VCaP (cell line): ENCODE data around the gene CD44.

Experiments used
- H3K27ac ChIP-seq: fragments of 450-650 bp; 2 replicates; pipeline ENCODE4 v1.5.1; 2017
- CTCF ChIP-seq: fragments of 450-650 bp; conservative IDR thresholded peaks from 2 replicates; pipeline ENCODE4 v1.5.1; 2017; ENCODE audit warnings: mild to moderate bottlenecking, moderate library complexity

CD44 gene

DNA sequence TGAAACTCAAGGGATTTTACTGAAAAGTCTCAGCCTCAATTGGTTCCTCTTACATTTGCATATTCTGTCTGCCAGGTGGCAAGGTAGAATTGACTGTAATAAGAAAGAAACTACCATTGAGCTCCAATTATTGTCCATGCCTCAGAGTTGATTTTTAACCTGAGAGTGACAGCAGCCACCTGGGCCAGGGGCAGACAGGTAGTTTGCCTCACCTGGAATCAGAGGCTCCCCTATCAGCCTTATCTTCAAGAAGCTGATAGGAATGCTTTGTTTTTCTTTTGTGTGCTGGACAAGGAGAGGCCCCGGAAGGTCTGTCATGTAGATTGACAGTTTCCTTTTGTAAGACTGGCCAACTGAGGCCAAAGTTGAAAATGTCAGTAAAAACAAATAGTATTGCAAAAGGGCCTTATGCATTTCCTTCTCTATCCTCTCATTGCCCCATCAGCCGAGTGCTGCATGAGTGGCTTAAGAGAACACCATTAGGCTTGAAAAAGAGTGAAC is 34.1 kb downstream of the CD44 start:
- TF ChIP-seq CTCF = no peak
- no peak overlapping the region for H3K27ac ChIP-seq

DNA sequence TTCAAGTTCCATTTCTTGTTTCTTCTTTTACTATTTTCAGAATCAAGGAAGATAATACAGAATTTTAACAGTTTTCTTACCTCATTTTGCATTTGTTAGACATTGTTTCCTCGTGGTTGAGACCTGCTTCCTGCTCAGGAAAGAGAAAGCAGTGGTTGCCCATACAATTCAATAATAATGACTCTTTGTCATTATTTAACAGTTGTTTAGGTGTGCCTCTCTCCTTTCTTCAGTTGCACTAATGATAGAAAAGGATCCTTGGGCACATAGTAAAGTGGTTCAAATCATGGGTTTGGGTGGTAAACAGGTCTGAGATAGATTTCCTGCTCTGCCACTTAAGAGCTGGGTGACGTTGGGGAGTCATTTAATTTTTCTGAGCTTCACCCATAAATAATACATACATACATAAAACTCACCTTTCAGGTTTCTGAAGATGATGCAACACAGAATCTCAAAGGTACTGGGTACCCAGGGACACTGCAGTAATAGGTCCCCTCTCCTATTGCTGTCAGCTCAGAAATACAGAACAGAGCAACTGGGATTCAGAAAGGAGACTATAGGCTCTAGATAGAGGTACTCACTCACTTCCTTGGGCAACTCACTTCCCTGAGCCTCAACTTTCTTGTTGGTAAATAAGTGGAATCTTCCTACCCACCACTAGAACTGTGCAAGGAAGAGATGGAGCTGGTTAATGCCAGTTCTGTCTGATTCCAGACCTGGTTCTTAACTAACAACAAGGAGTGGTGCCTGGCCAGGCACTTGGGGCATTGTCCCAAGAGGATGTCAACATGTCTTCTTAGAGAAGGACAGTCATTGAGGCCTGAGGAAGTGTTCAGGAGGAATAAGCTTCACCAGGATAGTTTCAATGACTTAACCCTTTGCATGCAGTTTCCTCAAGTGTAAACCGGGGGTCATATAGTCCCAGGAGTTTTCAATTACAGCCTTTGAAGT is 34.9 kb downstream of the CD44 start:
- no peak overlapping the region for H3K27ac ChIP-seq

GRCh38 chr11:35174666-35175065 is 35.7 kb downstream of the CD44 start:
- H3K27ac ChIP-seq = no peak overlapping the region
- TF ChIP-seq CTCF = no peak

More for the DNA sequence above, 34.9 kb downstream of the CD44 start:
- TF ChIP-seq CTCF = no peak

DNA sequence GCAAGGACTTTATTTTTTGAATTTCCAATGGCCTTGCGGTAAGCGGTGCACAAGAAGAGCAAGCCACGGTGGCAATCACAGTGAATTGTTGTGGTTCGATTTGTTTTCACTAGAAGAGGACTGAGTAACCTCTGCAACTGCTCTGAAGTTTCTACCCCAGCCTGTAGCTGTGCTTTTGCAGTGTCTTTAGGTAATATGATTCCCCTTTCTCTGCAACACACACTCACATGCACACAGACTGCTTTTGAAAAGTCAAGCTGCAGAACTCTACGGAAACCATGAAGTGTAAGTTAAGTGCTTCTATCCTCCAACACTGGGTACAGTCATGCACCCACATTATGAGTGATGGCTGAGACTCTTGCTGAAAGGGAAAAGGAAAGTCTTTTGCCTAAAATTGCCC is 38.4 kb downstream of the CD44 start:
- no peak for TF ChIP-seq CTCF
- H3K27ac ChIP-seq = no peak overlapping the region

- TF ChIP-seq CTCF = no peak
- H3K27ac ChIP-seq = no peak overlapping the region
Observed at GRCh38 chr11:35178067-35178805, 39.3 kb downstream of the CD44 start.

DNA sequence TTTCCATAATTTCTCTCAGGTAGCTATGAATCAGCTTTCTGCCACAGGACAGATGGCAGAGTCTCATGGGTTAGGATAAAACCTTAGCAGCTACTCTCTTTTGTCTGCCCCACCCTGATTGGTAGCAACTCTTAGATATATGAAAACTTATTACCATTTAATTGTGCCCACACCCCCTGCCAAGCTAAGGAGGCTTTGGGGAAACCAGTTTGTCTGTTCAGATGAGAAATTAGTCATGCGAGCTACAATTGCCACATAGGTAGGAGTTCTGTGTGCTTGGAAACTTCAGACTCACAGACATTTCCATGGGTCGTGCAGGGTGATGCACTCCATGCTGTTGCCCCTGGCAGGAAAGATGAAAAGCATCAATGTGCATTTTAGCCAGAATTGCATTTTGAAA is 39.9 kb downstream of the CD44 start:
- H3K27ac ChIP-seq = no peak overlapping the region
- no peak for TF ChIP-seq CTCF

DNA sequence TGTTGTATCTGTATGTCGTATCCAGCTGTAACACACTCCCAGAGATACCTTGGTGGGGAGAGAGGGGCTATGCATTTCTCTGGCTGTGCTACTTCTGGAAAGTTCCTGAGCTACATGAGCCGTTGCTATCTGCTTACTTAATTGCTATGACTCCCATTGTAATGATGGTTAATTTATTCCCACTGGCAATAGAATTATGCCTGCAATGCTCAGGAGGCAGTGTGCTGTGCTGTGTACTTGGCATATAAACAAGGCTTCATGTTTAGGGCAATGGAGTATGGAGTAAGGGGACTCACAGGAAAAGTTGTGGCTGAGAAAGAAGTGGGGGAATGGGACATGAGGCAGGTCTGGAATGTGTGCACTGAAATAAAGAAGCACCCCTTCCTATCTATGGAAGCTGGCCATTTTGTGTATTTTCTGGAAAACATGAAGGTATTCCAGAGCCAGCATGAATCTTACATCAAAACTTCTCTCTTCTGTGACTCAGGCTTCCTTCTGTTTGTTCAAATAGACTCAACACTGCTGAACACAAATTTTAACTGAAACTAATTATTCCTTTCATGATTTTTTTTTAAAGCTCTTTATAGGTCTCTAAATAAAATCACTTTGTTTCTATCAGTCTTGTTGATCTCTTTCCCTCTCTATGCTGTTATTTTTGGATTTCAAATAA is 40.6 kb downstream of the CD44 start:
- TF ChIP-seq CTCF = no peak
- H3K27ac ChIP-seq = peak overlapping the region; percentile 46
